ENCODE data around the gene TNFSF18. TPM values are rescaled to one million over a fixed set of nuclear protein-coding genes. Genes with fewer than 3 reads are reported as not detected.

TNFSF18 gene
- polyA plus RNA-seq, 10 donors, result 0.08 to 0.37 (median 0.17) TPM; not detected in 1

Other genes with a start within 250 kb of the TNFSF18 start
- gene TNFSF4, start 156.4 kb upstream of the TNFSF18 start, polyA plus RNA-seq (ENCODE audit: insufficient read length in 10 of 10), result 1 to 10 TPM; 1.3 to 2.9 (median 1.8) TPM